GM12872 (cell line): ENCODE results near the gene SHROOM4.

Source experiments
- TF ChIP-seq, protein P1 (sequence below): IDR thresholded peaks from 3 replicates; pipeline ENCODE4 v1.5.1; 2011; ENCODE audit warnings: low read depth, mild to moderate bottlenecking, low read length, moderate library complexity; ENCODE audit not compliant: insufficient read depth

SHROOM4 gene

GRCh38 chrX:50606300-50606950 lies 207.6 kb downstream of the SHROOM4 start:
- TF ChIP-seq, protein P1, sequence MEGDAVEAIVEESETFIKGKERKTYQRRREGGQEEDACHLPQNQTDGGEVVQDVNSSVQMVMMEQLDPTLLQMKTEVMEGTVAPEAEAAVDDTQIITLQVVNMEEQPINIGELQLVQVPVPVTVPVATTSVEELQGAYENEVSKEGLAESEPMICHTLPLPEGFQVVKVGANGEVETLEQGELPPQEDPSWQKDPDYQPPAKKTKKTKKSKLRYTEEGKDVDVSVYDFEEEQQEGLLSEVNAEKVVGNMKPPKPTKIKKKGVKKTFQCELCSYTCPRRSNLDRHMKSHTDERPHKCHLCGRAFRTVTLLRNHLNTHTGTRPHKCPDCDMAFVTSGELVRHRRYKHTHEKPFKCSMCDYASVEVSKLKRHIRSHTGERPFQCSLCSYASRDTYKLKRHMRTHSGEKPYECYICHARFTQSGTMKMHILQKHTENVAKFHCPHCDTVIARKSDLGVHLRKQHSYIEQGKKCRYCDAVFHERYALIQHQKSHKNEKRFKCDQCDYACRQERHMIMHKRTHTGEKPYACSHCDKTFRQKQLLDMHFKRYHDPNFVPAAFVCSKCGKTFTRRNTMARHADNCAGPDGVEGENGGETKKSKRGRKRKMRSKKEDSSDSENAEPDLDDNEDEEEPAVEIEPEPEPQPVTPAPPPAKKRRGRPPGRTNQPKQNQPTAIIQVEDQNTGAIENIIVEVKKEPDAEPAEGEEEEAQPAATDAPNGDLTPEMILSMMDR = no peak

DNA sequence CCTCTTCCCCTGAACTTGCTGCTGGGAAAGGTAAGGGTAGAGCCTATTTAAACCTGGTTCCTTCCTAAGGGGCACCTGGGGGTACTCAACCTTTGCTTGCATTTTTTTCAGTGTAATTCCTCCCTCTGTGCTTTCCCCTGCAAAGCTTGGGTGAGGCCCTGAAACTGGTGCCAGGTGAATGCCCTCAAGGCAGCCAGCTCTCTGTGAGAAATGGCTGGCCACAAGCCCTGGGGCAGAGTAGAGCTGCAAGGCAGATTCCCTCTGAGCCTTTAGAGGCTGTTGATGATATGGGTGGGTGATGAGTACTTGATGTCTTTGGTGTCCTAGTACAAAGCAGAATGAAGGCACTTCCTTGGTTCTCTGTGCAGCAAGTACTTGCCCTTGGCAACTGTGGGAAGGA lies 217.9 kb downstream of the SHROOM4 start:
- TF ChIP-seq, protein P1 = no peak

- TF ChIP-seq, protein P1 = no peak
These were observed 219.2 kb downstream of the SHROOM4 start for GRCh38 chrX:50594788-50595187.

GRCh38 chrX:50586980-50587379 lies 227.0 kb downstream of the SHROOM4 start:
- TF ChIP-seq, protein P1 = no peak

- TF ChIP-seq, protein P1 = no peak
These were observed 227.6 kb downstream of the SHROOM4 start for GRCh38 chrX:50586407-50586806.

- TF ChIP-seq, protein P1 = no peak
These were observed 232.6 kb downstream of the SHROOM4 start for GRCh38 chrX:50581405-50581804.

- TF ChIP-seq, protein P1 = peak; percentile 51; the same call in 1 of the 3 replicates
These were observed 234.0 kb downstream of the SHROOM4 start for GRCh38 chrX:50579955-50580354.

GRCh38 chrX:50577326-50577725 lies 236.7 kb downstream of the SHROOM4 start:
- TF ChIP-seq, protein P1 = no peak
